A204.1 (cell line): Measurements from ENCODE around the gene TLK2.
"Not testable (repeated sequence)": the region's sequence is repeated elsewhere in the genome, so short reads cannot be mapped to it uniquely, and the experiment has no call there.

Source experiments
- FAIRE-seq: peaks from 2 replicates; lab custom pipeline; 2012; peaks lifted over from hg19 to GRCh38; lab: Jason Lieb, UNC

Gene TLK2

GRCh38 chr17:62601471-62601870 is 122.8 kb downstream of the TLK2 start:
- FAIRE-seq: no peak

GRCh38 chr17:62603783-62604182 is 125.2 kb downstream of the TLK2 start:
- not testable (repeated sequence) for FAIRE-seq

- FAIRE-seq: no peak
Observed at GRCh38 chr17:62605588-62605987, 127.0 kb downstream of the TLK2 start.

- FAIRE-seq: no peak
Observed at GRCh38 chr17:62611292-62611691, 132.7 kb downstream of the TLK2 start.

- no peak for FAIRE-seq
Observed at GRCh38 chr17:62611728-62612127, 133.1 kb downstream of the TLK2 start.

- FAIRE-seq: not testable (repeated sequence)
Observed at GRCh38 chr17:62612289-62612688, 133.7 kb downstream of the TLK2 start.

- not testable (repeated sequence) for FAIRE-seq
Observed at GRCh38 chr17:62613095-62613494, 134.5 kb downstream of the TLK2 start.

- no peak for FAIRE-seq
Observed at GRCh38 chr17:62614142-62614541, 135.5 kb downstream of the TLK2 start.

GRCh38 chr17:62615503-62615902 is 136.9 kb downstream of the TLK2 start:
- FAIRE-seq: no peak

GRCh38 chr17:62616993-62617893 is 138.6 kb downstream of the TLK2 start:
- no peak for FAIRE-seq

GRCh38 chr17:62617894-62618472 is 139.4 kb downstream of the TLK2 start:
- FAIRE-seq: no peak

- FAIRE-seq: no peak
Observed at GRCh38 chr17:62618647-62619416, 140.2 kb downstream of the TLK2 start.

- FAIRE-seq: no peak
Observed at GRCh38 chr17:62619417-62620155, 141.0 kb downstream of the TLK2 start.

GRCh38 chr17:62621223-62621622 is 142.6 kb downstream of the TLK2 start:
- FAIRE-seq: no peak

GRCh38 chr17:62625184-62625869 is 146.7 kb downstream of the TLK2 start:
- FAIRE-seq: no peak

- FAIRE-seq: no peak
Observed at GRCh38 chr17:62625870-62626200, 147.2 kb downstream of the TLK2 start.

GRCh38 chr17:62626719-62627218 is 148.1 kb downstream of the TLK2 start:
- FAIRE-seq: no peak

GRCh38 chr17:62627219-62627903 is 148.7 kb downstream of the TLK2 start, which contains the start of gene MRC2:
MRC2 (plus strand) TSS chr17:62627670; CDS start chr17:62627803, 133 bp downstream.
- FAIRE-seq: no peak

GRCh38 chr17:62627904-62628633 is 149.4 kb downstream of the TLK2 start:
- no peak for FAIRE-seq
